ENCODE measurements around the gene TMEM139.

GRCh38 chr7:143327903-143328302 is 43.1 kb downstream of the TMEM139 start:
- no peak for TF ChIP-seq CTCF (IDR thresholded peaks at IDR 0.05; ENCODE audit: low read depth, low read length)
- no peak for TF ChIP-seq POLR2A (IDR thresholded peaks at IDR 0.05; ENCODE audit: extremely low read depth, insufficient read length)
- no peak for TF ChIP-seq MAX (IDR thresholded peaks at IDR 0.05; ENCODE audit: low read depth, low read length)

Data from NB4 (cell line).